22Rv1 (cell line): ENCODE measurements around the gene ANKRD39.

Experiments
- H3K27ac ChIP-seq: fragments of 450-650 bp; 2 replicates; pipeline ENCODE4 v1.5.1; 2017
- ZFX ChIP-seq: fragments of 450-650 bp; IDR thresholded peaks from 2 replicates; pipeline ENCODE4 v1.6.1; 2017; ENCODE audit warnings: antibody characterized with exemption, borderline replicate concordance
- TF ChIP-seq, protein P1 (sequence below): fragments of 450-650 bp; IDR thresholded peaks from 2 replicates; pipeline ENCODE4 v1.5.1; 2017; ENCODE audit warnings: mild to moderate bottlenecking

Gene ANKRD39

DNA sequence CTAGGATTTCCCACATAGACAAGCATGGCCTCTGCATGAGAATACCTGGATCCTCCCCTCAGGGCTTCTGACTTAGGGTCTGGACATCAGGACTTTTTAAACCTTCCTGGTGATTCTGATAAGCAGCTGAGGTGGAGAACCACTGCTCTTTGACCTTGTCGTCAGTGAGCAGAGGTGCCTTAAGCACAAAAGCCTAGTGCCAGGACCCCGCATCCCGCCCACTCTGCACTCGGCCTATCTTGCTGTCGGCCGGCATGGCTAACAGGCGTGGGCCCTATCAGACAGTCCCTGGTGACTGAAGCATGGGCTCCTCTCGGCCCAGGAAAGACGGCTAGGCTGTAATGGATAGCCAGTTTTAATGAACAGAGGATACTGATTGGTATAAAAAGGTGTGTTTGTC is 20.2 kb downstream of the ANKRD39 start:
- TF ChIP-seq, protein P1, sequence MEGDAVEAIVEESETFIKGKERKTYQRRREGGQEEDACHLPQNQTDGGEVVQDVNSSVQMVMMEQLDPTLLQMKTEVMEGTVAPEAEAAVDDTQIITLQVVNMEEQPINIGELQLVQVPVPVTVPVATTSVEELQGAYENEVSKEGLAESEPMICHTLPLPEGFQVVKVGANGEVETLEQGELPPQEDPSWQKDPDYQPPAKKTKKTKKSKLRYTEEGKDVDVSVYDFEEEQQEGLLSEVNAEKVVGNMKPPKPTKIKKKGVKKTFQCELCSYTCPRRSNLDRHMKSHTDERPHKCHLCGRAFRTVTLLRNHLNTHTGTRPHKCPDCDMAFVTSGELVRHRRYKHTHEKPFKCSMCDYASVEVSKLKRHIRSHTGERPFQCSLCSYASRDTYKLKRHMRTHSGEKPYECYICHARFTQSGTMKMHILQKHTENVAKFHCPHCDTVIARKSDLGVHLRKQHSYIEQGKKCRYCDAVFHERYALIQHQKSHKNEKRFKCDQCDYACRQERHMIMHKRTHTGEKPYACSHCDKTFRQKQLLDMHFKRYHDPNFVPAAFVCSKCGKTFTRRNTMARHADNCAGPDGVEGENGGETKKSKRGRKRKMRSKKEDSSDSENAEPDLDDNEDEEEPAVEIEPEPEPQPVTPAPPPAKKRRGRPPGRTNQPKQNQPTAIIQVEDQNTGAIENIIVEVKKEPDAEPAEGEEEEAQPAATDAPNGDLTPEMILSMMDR: no peak
- no peak for TF ChIP-seq ZFX

DNA sequence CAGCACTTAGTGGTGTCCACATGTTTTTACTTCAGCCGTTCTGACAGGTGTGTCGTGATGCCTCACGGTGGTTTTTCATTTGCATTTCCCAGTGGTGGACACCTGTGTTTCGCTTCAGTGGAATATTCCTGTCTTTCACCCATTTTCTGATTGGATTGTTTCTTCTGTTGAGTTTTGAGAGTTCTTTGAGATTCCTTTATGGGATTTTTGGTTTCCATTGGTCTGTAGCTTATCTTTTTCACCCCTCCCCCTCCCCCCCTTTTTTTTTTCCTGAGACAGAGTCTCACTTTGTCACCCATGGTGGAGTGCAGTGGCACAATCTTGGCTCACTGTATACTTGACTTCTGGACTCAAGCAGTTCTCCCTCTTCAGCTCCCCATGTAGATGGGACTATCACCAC is 22.0 kb downstream of the ANKRD39 start:
- H3K27ac ChIP-seq: no peak overlapping the region
- TF ChIP-seq ZFX: no peak
- TF ChIP-seq, protein P1: no peak

More for the DNA sequence above, 20.2 kb downstream of the ANKRD39 start:
- no peak overlapping the region for H3K27ac ChIP-seq

DNA sequence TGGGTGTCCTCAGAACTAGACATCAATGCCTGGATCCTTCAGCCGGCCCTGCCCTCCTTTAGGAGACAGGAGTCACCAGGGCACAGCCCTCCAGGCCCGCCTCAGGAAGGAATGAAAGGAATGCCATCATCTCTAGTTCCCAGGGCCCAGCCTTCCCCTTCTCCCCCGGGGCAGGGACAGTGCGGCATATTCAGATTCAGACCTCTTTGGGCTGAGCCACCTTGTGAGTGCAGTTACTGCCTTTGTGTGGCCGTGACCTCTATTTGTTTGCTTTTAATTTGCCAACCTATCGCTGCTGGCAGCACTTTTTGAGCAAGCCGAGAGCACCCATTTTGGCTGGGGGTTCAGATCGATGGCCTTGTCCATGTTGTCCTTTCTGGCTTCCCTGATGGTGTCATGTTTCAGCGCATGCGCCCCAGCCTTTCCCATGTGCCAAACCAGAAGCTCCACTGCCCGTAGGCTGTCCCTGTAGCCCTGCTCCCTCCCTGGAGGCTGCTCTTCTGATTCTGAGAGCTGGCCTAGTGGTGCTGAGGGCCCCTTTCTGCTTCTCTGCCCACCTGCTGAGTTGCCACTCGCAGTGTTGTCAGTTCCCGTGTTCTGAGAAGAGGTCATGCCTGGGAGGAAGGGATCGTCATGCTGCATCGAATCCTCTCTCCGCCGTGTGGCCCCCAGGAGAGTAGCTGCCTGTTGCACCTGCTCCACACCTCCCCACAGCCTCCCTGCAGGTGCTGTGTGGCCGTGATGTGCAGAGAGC is 24.9 kb downstream of the ANKRD39 start:
- TF ChIP-seq ZFX: no peak
- TF ChIP-seq, protein P1: no peak
- H3K27ac ChIP-seq: peak overlapping the region; percentile 60

DNA sequence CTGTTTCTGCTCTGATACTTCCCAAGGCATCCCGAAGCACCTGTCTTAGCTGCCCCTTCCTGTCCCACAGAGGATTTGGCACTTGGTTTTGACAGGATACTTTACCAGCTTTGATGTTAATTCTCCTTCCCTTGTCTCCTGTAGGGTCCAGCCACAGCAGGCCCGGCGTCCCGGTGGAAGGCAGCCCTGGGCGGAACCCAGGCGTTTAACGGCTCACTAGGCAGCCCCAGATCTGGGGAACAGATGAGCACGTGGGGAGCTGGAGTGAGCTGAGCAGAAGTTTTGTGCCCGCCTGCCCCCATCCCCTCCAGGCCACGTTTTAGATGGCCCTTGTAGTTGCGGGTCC is 25.4 kb downstream of the ANKRD39 start:
- TF ChIP-seq, protein P1: no peak
- TF ChIP-seq ZFX: no peak
- H3K27ac ChIP-seq: peak overlapping the region; percentile 60

DNA sequence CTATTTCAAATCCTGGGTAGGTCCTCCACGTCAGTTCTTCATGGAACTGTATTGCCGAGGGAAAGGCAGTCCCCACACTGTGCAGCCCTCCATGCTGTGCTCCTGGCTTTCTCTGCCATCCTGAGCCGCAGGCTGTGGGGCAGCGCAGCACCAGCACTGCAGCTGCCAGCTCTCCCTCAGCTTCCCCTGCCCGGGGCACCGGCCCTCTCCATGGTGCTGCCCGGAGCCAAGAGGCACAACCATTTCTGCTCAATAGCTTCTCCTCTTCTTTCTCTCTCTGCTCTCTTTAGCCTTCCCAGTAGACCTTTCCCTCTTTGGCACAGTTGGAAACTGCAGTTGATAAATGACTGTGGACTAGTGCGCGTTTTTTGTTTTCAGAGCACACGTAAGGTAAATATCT is 26.1 kb downstream of the ANKRD39 start:
- peak overlapping the region; percentile 60 for H3K27ac ChIP-seq
- TF ChIP-seq ZFX: no peak
- TF ChIP-seq, protein P1: no peak

DNA sequence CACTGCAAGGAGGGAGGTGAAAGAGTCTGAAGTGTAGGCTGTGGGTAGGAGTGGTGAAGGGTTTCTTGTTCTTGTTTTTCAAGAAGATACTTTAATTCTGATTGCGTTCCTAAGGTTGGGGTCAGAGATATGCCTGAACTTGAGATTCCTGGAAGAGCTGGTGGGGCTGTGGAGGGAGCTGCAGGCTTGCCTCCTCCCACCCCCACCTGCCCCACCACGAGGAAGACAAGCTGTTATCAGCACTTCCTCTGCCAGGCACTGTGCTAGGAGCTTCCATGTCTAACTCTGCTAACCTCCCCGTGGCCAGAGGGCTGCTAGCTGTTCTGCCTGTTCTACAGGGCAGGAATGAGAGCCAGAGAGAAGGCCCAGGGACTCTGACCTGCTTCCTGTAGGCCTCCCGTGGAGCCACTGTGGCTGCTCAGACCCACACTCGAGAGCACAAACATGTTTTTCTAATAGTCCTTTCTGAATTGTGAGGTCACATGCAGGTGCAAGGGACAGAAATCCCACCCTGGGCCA is 27.7 kb downstream of the ANKRD39 start:
- TF ChIP-seq, protein P1: no peak
- TF ChIP-seq ZFX: no peak

DNA sequence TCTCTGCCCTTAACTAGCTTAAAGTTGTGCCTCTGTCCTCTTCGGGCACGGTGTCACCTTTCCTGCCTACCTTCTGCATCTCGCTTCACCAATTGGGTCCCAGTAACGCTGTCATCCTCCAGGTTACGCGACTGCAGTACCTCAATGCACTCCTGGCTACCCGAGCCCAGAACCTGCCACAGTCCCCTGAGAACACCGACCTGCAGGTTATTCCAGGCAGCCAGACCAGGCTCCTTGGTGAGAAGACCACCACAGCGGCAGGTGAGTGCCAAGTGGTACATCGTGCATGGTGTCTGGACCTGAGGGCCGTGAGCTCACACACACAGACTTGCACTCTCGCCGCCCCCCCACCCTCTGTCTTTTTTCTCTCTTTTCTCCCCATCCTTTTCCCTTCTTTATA is 28.9 kb downstream of the ANKRD39 start:
- no peak for TF ChIP-seq ZFX
- TF ChIP-seq, protein P1: no peak
- no peak overlapping the region for H3K27ac ChIP-seq

More for the DNA sequence above, 27.7 kb downstream of the ANKRD39 start:
- H3K27ac ChIP-seq: 0 out of 2 replicates have a peak overlapping the region, but pooled peaks have one; percentile 2
